GM23338 (cell line): Measurements from ENCODE around the gene NOL3.

ENCODE experiments used
- EZH2 ChIP-seq: fragments of 200-600 bp; sonication (generic); IDR thresholded peaks from one replicate; pipeline ENCODE4 v1.8.0; 2017; ENCODE audit warnings: antibody characterized with exemption, mild to moderate bottlenecking, low read depth; ENCODE audit not compliant: unreplicated experiment
- TF ChIP-seq, protein P1 (sequence below), 2 experiments: fragments of 200-600 bp in 1 of 2; sonication (generic) in 1 of 2; conservative IDR thresholded peaks; 2 replicates each; pipeline versions ENCODE4 v1.5.1 to v1.6.1; 2016 to 2017; ENCODE audit warnings: antibody characterized with exemption in 2 of 2, low read depth in 2 of 2, mild to moderate bottlenecking in 2 of 2, moderate library complexity in 1 of 2

DNA sequence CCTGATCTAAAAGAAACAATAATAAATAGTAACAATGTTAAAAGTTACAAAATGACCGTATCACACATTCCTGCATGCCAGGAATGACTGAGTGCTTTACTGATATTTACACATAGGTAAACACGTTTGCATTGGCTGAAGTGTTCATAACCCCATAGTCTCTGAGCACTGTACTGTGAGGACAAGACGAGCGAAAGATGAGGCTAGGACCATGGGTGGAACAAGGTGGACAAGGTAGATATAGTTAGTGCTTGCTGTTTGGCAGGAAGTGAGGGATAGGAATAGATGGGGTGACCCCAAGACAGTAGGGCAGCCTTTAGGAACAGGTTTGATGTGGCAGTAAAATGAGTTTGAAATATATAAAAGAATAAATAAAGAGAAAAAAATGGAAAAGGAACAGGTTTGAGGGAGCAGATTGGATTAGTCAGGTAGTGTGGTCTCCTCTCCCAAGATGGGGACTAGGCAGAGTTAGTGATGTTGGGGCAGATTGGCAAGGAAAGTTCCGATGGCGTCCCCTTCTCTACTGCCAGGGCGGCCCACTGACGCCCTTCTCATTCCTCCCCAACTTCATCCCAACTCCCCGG, 21.2 kb downstream of the NOL3 start:
- TF ChIP-seq, protein P1, sequence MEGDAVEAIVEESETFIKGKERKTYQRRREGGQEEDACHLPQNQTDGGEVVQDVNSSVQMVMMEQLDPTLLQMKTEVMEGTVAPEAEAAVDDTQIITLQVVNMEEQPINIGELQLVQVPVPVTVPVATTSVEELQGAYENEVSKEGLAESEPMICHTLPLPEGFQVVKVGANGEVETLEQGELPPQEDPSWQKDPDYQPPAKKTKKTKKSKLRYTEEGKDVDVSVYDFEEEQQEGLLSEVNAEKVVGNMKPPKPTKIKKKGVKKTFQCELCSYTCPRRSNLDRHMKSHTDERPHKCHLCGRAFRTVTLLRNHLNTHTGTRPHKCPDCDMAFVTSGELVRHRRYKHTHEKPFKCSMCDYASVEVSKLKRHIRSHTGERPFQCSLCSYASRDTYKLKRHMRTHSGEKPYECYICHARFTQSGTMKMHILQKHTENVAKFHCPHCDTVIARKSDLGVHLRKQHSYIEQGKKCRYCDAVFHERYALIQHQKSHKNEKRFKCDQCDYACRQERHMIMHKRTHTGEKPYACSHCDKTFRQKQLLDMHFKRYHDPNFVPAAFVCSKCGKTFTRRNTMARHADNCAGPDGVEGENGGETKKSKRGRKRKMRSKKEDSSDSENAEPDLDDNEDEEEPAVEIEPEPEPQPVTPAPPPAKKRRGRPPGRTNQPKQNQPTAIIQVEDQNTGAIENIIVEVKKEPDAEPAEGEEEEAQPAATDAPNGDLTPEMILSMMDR (conservative IDR thresholded peaks at IDR 0.05; ENCODE audit: low read depth in 2 of 2): no peak
- TF ChIP-seq EZH2: no peak
